Inferior parietal cortex (tissue), 1 donor: ENCODE results near the gene NEK4.
"Not testable (repeated sequence)": the region's sequence is repeated elsewhere in the genome, so short reads cannot be mapped to it uniquely, and the experiment has no call there.

Experiments used
- DNase-seq: peaks from one replicate; pipeline ENCODE4 v3.0.0-alpha.2; 2016; ENCODE audit errors: extremely low spot score

NEK4 gene

GRCh38 chr3:52777959-52778805, 7.4 kb upstream of the NEK4 start:
- no peak for DNase-seq

GRCh38 chr3:52777127-52777958, 6.6 kb upstream of the NEK4 start, which contains the start of gene ITIH1:
Gene ITIH1, plus strand, starts transcription at chr3:52777599. Its CDS starts 17 bp downstream, at chr3:52777616.
- DNase-seq, result no peak

- not testable (repeated sequence) for DNase-seq
Observed at GRCh38 chr3:52776486-52776885, 5.7 kb upstream of the NEK4 start.

- DNase-seq, result no peak
Observed at GRCh38 chr3:52775877-52776276, 5.1 kb upstream of the NEK4 start.

GRCh38 chr3:52774901-52775864, 4.4 kb upstream of the NEK4 start:
- DNase-seq, result no peak

- no peak for DNase-seq
Observed at GRCh38 chr3:52774066-52774713, 3.5 kb upstream of the NEK4 start.

GRCh38 chr3:52773361-52774065, 2.8 kb upstream of the NEK4 start:
- no peak for DNase-seq

- DNase-seq, result no peak
Observed at GRCh38 chr3:52771702-52772101, 962 bp upstream of the NEK4 start.

- DNase-seq, result no peak
Observed at GRCh38 chr3:52771334-52771681, 568 bp upstream of the NEK4 start.

GRCh38 chr3:52769786-52770455, 819 bp downstream of the NEK4 start:
- no peak for DNase-seq

GRCh38 chr3:52763466-52763865, 7.3 kb downstream of the NEK4 start:
- no peak for DNase-seq

GRCh38 chr3:52756141-52756540, 14.6 kb downstream of the NEK4 start:
- no peak for DNase-seq

GRCh38 chr3:52754373-52754772, 16.4 kb downstream of the NEK4 start:
- DNase-seq, result no peak

GRCh38 chr3:52752045-52752660, 18.6 kb downstream of the NEK4 start:
- DNase-seq, result no peak

GRCh38 chr3:52743721-52744120, 27.0 kb downstream of the NEK4 start:
- no peak for DNase-seq

- no peak for DNase-seq
Observed at GRCh38 chr3:52743152-52743551, 27.6 kb downstream of the NEK4 start.

- peak; percentile 18 for DNase-seq
Observed at GRCh38 chr3:52742418-52743041, 28.2 kb downstream of the NEK4 start.

GRCh38 chr3:52739730-52740129, 31.0 kb downstream of the NEK4 start:
- no peak for DNase-seq

GRCh38 chr3:52733256-52733891, 37.4 kb downstream of the NEK4 start:
- no peak for DNase-seq
